Left lobe of liver (tissue), 2 donors: Measurements from ENCODE around the gene ZFAND3. TPM values are rescaled to one million over a fixed set of nuclear protein-coding genes. Genes with fewer than 3 reads are reported as not detected.
"Not testable (repeated sequence)": the region's sequence is repeated elsewhere in the genome, so short reads cannot be mapped to it uniquely, and the experiment has no call there.

Source experiments
- ATAC-seq: fragments of 200-7000 bp; cut with Tn5 transposase; one replicate; pipeline ENCODE4 v1.9.1; 2020; ENCODE audit warnings: mild to moderate bottlenecking, moderate library complexity
- DNase-seq: peaks from one replicate; pipeline ENCODE4 v3.0.0-alpha.2; 2020; ENCODE audit warnings: low spot score
- total RNA-seq: library from RNA; stranded (reverse); gene quantifications from one replicate; pipeline ENCODE4 v1.2.1, GENCODE V29; 2021
- donor health status: DM: no; HTN: no; CAD: no; lungs with moderate emphysema.
- donor health status: DM: no; HTN: yes; CAD: no.

ZFAND3 gene
- total RNA-seq, 1 donor from 2014 or later: 41.0 TPM

- no peak for ATAC-seq
- DNase-seq: no peak
Observed at GRCh38 chr6:38032797-38033196, 213.3 kb downstream of the ZFAND3 start.

GRCh38 chr6:38033442-38033982, 214.0 kb downstream of the ZFAND3 start:
- ATAC-seq: peak; percentile 14
- no peak for DNase-seq

DNA sequence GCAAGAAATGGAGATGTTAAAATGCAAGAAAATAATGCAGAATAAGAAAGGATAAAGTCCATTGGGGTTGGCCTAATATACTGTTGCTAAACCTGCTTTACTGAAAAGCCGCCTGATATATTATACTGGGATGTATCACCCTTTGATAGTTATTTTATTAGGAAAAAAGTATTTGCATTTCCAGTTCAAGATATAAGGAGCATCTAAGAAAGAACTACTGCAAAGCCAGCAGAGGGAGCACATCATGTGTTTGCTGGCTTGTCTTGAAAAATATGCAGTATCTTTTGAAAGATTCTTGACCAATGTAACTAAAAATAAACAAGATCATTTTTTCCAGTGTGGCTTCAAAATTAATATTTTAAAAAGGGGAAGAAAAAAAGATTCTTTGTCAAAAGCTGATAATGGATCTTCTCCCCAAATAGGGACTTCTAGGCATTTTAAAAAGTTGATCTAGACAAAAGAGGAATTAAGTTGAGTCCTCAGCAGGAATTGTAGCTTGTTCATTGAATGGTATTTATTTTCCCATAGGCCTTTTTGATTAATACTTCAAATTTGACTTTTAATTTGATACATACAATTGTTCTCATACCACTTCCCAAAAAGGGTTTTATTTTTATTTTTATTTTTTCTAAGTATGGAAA, 214.9 kb downstream of the ZFAND3 start:
- DNase-seq: no peak
- ATAC-seq: peak; percentile 36

DNA sequence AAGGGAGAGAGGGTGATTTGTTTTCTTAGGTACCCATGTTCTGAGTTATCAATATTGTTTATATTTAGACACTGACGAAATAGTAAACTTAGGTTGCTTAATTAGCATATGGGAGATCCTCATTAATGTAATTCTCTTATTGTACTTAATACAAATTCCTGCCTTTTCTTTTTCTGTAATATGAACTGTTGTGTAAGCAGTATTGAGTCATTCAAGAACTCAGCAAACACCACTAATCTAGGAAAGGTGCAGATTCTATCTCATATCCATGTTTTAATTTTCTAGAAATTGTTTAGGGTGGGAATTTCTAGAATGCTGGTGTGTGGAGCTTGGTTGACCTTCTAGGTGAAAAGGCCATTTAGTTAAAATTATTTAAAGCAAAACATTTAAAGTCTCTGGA, 216.0 kb downstream of the ZFAND3 start:
- peak; percentile 43 for ATAC-seq

GRCh38 chr6:38039502-38039901, 220.0 kb downstream of the ZFAND3 start:
- DNase-seq (no peak), ATAC-seq (no peak)

More for the DNA sequence above, 216.0 kb downstream of the ZFAND3 start:
- no peak for DNase-seq

DNA sequence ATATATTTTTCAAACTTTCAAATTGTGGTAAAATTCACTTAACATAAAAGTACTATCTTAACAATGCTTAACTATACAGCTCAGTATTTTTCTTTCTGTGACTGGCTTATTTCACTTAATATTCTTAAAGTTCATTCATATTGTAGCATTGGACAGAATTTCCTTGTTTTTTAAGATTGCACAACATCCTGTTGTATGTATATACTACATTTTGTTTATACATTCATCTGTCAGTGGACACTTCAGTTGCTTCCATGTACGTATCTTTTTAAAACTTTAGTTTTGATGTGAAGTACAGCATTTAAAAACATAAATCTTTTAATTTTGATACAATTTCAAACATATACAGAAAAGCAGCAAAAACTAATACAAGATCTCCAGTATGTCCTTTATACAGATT, 220.7 kb downstream of the ZFAND3 start:
- DNase-seq: no peak
- ATAC-seq: no peak

GRCh38 chr6:38043259-38043753, 223.8 kb downstream of the ZFAND3 start:
- DNase-seq (no peak), ATAC-seq (no peak)

DNA sequence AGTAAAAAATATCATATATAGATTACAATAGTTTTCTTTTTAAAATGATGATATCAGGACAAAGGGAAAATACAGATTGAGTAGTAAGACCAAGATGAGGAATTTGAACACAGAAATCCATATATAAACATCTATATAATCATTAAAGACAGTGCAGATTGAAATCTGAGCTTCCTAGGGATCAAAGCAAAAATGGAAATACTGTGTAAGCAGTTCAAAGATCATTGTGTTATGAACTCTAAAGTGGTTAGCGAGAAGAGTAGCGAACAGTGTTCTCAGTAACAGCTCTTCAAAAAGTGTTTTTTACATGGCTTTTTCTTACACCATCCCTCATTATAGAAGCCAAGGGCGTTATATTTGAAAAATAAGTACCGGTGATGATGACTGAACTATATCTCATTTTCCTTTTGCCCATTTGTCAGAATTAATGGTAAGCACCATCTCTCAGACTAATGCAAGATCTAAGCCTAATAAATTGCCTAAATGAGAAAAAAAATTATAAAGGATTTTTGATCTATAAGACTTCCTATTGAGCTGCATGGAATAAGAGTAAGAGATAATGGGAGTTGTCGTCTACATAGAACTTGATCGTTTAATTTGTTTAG, 226.3 kb downstream of the ZFAND3 start:
- DNase-seq (no peak), ATAC-seq (no peak)

- ATAC-seq: no peak
Observed at GRCh38 chr6:38047562-38047961, 228.0 kb downstream of the ZFAND3 start.

DNA sequence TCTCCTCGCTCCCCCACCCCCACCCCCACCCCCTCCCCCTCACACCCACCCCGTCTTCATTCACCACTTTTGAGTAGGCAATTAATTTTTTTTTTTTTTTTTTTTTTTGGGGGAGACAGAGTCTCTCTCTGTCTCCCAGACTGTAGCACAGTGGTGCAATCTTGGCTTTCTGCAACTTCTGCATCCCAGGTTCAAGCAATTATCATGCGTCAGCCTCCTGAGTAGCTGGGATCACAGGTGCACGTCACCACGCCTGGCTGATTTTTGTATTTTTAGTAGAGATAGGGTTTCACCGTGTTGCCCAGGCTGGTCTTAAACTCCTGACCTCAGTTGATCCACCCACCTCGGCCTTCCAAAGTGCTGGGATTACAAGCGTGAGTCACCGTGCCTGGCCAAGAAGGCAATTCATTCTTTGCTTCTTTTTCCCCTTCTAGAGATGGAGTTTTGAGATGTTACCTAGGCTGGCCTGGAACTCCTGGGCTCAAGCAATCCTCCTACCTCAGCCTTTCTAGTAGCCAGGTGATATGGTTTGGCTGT, 230.4 kb downstream of the ZFAND3 start:
- not testable (repeated sequence) for DNase-seq, ATAC-seq

More at GRCh38 chr6:38047562-38047961, 228.0 kb downstream of the ZFAND3 start:
- no peak for DNase-seq

GRCh38 chr6:38051819-38052434, 232.4 kb downstream of the ZFAND3 start:
- ATAC-seq: no peak
- no peak for DNase-seq

- ATAC-seq: no peak
- no peak for DNase-seq
Observed at GRCh38 chr6:38054527-38055202, 235.1 kb downstream of the ZFAND3 start.

- no peak for ATAC-seq
- DNase-seq: no peak
Observed at GRCh38 chr6:38055203-38055589, 235.7 kb downstream of the ZFAND3 start.

DNA sequence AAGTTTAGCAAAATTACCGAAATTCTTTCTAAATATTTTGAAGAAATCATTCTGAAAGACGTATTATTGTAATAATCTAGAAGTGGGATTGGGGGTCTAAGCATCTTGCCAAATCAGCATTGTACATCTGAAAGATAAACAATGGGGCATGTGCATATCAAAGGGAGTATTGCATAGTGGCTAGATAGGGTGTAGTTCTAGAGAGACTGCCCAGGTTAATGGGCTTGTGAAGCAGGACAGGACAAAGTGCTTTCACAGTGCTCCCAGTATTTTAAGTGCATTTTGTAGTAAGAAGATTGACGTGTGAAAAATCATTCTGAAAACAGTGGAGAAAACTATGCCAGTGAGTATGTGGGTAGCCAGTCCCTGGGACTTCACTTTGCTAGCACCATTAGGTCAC, 236.8 kb downstream of the ZFAND3 start:
- DNase-seq: no peak
- ATAC-seq: peak; percentile 64

- DNase-seq (no peak), ATAC-seq (no peak)
Observed at GRCh38 chr6:38057994-38058393, 238.5 kb downstream of the ZFAND3 start.

DNA sequence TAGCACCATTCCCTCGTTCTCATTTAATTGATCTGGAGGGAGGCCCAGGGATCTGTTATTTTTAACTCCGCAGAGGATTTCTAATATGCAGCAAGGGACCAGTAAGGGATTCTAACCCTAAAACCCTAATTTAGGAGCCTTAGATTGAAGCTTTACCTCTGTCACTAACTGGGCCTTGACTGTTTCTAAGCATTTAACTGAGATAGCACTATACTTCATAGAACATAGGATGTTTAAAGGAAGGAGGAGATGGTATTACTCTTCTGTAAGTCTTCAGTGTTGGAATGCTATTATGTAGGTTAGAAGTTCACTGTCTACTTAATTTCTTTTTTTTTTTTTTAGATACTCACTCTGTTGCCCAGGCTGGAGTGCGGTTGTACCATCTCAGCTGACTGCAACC, 242.5 kb downstream of the ZFAND3 start:
- ATAC-seq (no peak), DNase-seq (no peak)

DNA sequence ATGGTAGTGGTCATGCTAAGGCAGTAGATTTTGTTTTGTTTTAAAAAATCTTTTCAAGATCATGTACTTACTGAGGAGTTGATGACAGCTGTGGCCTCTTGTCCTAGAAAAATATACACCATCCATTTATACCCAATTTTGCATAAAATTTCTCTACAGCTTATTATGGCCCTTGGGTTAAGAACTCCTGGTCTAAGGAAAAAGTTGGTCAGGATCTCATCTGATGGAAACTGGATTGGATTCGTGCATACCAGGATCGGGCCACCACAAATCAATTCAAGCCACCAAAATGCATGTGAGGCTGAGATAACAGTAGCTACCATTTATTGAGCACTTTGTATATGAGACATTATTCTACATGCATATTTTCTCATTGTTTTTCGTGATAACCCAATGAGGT, 244.4 kb downstream of the ZFAND3 start:
- no peak for DNase-seq
- no peak for ATAC-seq

- DNase-seq: no peak
- no peak for ATAC-seq
Observed at GRCh38 chr6:38064431-38064830, 244.9 kb downstream of the ZFAND3 start.

- ATAC-seq: no peak
- DNase-seq: no peak
Observed at GRCh38 chr6:38065734-38066305, 246.3 kb downstream of the ZFAND3 start.

DNA sequence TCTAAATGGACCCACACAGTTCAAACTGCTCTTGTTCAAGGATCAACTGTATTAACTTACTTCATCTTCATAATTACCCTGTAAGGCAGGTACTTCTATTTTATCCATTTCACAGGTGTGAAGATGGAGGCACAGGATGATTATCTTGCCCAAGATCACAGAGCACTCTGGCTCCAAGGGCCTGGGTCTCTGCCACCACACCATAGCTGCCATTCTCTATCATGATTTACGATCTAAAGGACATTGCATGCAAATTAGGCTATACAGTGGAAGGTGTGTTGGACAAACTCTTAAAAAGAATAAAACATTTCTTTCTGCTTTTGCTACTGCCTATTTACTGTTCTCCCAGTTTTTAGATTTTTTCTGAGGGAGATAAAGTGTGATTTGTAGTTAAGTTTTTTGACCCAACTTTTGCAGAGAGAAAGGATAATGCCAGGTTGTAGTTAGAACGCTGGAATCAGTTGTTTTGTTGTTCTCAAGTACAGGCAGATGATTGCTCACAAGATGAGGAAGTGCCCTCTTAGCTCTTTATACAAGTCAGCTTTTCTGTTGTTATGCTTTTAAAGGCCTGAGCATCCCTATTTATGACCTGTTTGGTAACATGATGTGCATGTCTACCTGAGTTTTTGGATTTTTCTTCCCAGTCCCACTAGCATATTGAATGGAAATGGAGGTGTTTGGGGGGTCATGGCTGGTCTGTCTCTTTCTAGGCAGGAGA, 247.9 kb downstream of the ZFAND3 start:
- no peak for DNase-seq
- ATAC-seq: no peak
